ENCODE measurements around the gene ARHGEF2. TPM values are rescaled to one million over a fixed set of nuclear protein-coding genes. Genes with fewer than 3 reads are reported as not detected.

Gene ARHGEF2
- polyA plus RNA-seq, 3 donors = 15.4 to 271 (median 18.6) TPM

DNA sequence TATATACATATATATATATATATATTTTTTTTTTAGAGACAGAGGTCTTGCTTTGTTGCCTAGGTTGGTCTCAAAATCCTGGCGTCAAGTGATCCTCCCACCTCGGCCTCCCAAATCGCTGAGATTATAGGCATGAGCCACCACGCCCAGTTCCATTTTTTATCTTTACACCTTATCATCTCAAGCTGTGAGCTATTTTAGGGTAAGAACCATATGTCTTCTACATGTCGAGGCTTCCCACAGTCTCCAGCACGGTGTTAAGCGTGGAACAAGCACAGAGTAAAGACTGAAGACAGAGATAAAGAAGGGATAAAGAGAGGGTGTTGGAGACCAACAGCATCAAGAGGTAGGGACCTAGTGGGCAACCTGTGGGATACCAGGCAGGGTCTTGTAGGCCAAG lies 14.2 kb downstream of the ARHGEF2 start:
- Mint-ChIP-seq H3K4me1 (peaks cover 68% of the 10 kb centered on the region), H3K4me3 (no peak overlapping the region), H3K27me3 (ENCODE audit: low read depth in 3 of 3) (no peaks in the 10 kb centered on the region), H3K9me3 (no peaks in the 10 kb centered on the region), H3K27ac (peak overlapping the region in 4 of 7 donors; percentile 33 to 99 (median 44)), H3K36me3 (peaks cover 87 to 97% of the 10 kb centered on the region in 2 donors)
- Histone ChIP-seq H3K4me3 (replicated peaks in 1 of 3; ENCODE audit: low read depth in 2 of 3, low read length in 3 of 3) (no peak overlapping the region), H3K9me3 (replicated peaks in 1 of 2; ENCODE audit: control insufficient read depth in 1 of 2, insufficient read depth in 1 of 2, low read length in 2 of 2) (no peaks in the 10 kb centered on the region), H3K9ac (ENCODE audit: insufficient read depth, low read length, poor library complexity, severe bottlenecking) (no peak overlapping the region), H4K20me1 (ENCODE audit: insufficient read depth, low read length) (peaks cover 96% of the 10 kb centered on the region), H3K4me2 (replicated peaks; ENCODE audit: extremely low read depth, low read length, poor library complexity, severe bottlenecking) (no peak overlapping the region), H3K36me3 (replicated peaks in 1 of 2; ENCODE audit: control insufficient read depth in 1 of 2, insufficient read depth in 2 of 2, low read length in 2 of 2) (peaks cover 94 to 99% of the 10 kb centered on the region in 2 donors), H3K4me1 (ENCODE audit: control insufficient read depth in 1 of 2, insufficient read depth in 2 of 2, low read length in 2 of 2) (peaks cover 72 to 74% of the 10 kb centered on the region in 2 donors), H3K27me3 (ENCODE audit: control insufficient read depth in 2 of 2, insufficient read depth in 2 of 2, low read length in 2 of 2) (no peaks in the 10 kb centered on the region), H3K27ac (ENCODE audit: low read depth in 1 of 2, low read length in 2 of 2) (peak overlapping the region in 1 of 2 donors; percentile 18), H2AFZ (ENCODE audit: insufficient read depth, low read depth, low read length, poor library complexity, severe bottlenecking) (no peak overlapping the region), H3K79me2 (ENCODE audit: insufficient read depth, low read length) (peaks cover 99% of the 10 kb centered on the region)
- intact Hi-C loops (cut with micrococcal nuclease) = no loop called here
- WGBS (ENCODE audit: insufficient coverage) = 100% methylated on average over 1 of the region's 7 CpGs
- DNase-seq = no peak
- TF ChIP-seq, protein P1, sequence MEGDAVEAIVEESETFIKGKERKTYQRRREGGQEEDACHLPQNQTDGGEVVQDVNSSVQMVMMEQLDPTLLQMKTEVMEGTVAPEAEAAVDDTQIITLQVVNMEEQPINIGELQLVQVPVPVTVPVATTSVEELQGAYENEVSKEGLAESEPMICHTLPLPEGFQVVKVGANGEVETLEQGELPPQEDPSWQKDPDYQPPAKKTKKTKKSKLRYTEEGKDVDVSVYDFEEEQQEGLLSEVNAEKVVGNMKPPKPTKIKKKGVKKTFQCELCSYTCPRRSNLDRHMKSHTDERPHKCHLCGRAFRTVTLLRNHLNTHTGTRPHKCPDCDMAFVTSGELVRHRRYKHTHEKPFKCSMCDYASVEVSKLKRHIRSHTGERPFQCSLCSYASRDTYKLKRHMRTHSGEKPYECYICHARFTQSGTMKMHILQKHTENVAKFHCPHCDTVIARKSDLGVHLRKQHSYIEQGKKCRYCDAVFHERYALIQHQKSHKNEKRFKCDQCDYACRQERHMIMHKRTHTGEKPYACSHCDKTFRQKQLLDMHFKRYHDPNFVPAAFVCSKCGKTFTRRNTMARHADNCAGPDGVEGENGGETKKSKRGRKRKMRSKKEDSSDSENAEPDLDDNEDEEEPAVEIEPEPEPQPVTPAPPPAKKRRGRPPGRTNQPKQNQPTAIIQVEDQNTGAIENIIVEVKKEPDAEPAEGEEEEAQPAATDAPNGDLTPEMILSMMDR (IDR thresholded peaks at IDR 0.05) = no peak

DNA sequence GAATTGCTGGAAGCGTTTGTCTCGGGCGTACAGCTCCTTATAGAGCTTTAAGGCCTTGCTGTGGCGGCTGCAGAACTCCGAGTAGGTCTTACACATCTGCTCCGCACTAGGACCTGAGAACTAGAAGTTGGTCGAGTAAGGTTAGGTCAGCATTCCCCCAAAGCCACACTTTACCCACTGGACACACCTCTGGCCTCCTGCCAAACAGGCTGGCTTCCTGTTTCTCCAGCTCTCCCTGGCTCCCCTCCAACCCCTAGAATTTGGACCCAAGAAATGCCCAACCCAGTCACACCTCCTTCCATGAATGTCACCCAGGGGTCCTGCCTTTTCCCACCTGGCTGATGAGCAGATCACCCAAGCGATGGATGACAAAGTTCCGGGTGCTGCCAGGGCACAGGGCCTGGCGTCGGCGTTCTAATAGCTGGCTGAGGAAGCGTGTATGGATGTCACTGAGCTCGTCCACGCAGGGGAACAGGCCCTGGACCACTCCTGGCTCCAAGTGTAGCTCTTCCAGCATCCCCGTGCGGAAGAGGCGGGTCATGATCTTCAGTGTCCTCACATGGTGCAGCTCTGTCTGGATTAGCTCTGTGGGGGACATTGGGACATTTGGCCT lies 15.6 kb downstream of the ARHGEF2 start:
- no peak overlapping the region for H2AFZ ChIP-seq (ENCODE audit: insufficient read depth, low read depth, low read length, poor library complexity, severe bottlenecking)
- no peaks in the 10 kb centered on the region for H3K27me3 ChIP-seq (ENCODE audit: control insufficient read depth in 2 of 2, insufficient read depth in 2 of 2, low read length in 2 of 2)
- TF ChIP-seq, protein P1 (IDR thresholded peaks at IDR 0.05) = no peak
- peak overlapping the region; percentile 91 to 93 for H3K27ac ChIP-seq (ENCODE audit: low read depth in 1 of 2, low read length in 2 of 2)
- no peak overlapping the region for H3K4me2 ChIP-seq (replicated peaks; ENCODE audit: extremely low read depth, low read length, poor library complexity, severe bottlenecking)
- H3K9me3 Mint-ChIP-seq = no peaks in the 10 kb centered on the region
- peaks cover 97% of the 10 kb centered on the region for H3K79me2 ChIP-seq (ENCODE audit: insufficient read depth, low read length)
- H3K9me3 ChIP-seq (replicated peaks in 1 of 2; ENCODE audit: control insufficient read depth in 1 of 2, insufficient read depth in 1 of 2, low read length in 2 of 2) = no peaks in the 10 kb centered on the region
- intact Hi-C loops (cut with micrococcal nuclease) = loop anchor here (2.0 kb wide), 2 partner anchors 14 to 28 kb away; no protein-coding TSS in a partner anchor
- peaks cover 57 to 59% of the 10 kb centered on the region in 2 donors for H3K4me1 ChIP-seq (ENCODE audit: control insufficient read depth in 1 of 2, insufficient read depth in 2 of 2, low read length in 2 of 2)
- H3K36me3 Mint-ChIP-seq = peaks cover 85 to 97% of the 10 kb centered on the region in 2 donors
- H3K27ac Mint-ChIP-seq = peak overlapping the region; percentile 93 to 99 (median 97)
- peak overlapping the region in 1 of 3 experiments; percentile 8 for H3K4me3 ChIP-seq (replicated peaks in 1 of 3; ENCODE audit: low read depth in 2 of 3, low read length in 3 of 3)
- no peak overlapping the region for H3K4me3 Mint-ChIP-seq
- WGBS (ENCODE audit: insufficient coverage) = 81% methylated on average over 12 of the region's 18 CpGs
- peaks cover 54% of the 10 kb centered on the region for H3K4me1 Mint-ChIP-seq
- no peak overlapping the region for H3K9ac ChIP-seq (ENCODE audit: insufficient read depth, low read length, poor library complexity, severe bottlenecking)
- no peaks in the 10 kb centered on the region for H3K27me3 Mint-ChIP-seq (ENCODE audit: low read depth in 3 of 3)
- H4K20me1 ChIP-seq (ENCODE audit: insufficient read depth, low read length) = peaks cover 96% of the 10 kb centered on the region
- peaks cover 95 to 99% of the 10 kb centered on the region in 2 donors for H3K36me3 ChIP-seq (replicated peaks in 1 of 2; ENCODE audit: control insufficient read depth in 1 of 2, insufficient read depth in 2 of 2, low read length in 2 of 2)
- DNase-seq = peak in 2 of 3 donors; percentile 54 to 61
